ENCODE results near the gene TGFB1I1.
"Not testable (repeated sequence)": the region's sequence is repeated elsewhere in the genome, so short reads cannot be mapped to it uniquely, and the experiment has no call there.

TGFB1I1 gene

GRCh38 chr16:31471875-31472708 lies at the start of gene TGFB1I1:
TSS of gene TGFB1I1 (plus strand) at chr16:31472152. CDS start at chr16:31472189, 37 bp downstream.
- no peak for DNase-seq (ENCODE audit: low read depth in 2 of 2)

- DNase-seq (ENCODE audit: low read depth in 2 of 2) = no peak
Observed at GRCh38 chr16:31423241-31423640, 48.7 kb upstream of the TGFB1I1 start.

DNA sequence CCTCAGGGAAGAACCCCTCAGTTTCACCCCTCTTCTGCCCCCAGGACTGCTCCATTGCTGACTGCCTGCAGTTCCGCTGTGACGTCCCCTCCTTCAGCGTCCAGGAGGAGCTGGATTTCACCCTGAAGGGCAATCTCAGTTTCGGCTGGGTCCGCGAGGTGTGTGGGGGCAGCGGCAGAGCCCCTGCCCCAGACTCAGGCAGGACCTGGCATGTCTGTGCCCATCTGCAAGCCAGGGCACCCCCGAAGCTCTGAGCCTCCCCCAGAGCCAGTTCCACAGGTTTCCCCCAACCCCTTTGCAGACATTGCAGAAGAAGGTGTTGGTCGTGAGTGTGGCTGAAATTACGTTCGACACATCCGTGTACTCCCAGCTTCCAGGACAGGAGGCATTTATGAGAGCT lies 48.2 kb upstream of the TGFB1I1 start:
- DNase-seq (ENCODE audit: low read depth in 2 of 2) = no peak

DNA sequence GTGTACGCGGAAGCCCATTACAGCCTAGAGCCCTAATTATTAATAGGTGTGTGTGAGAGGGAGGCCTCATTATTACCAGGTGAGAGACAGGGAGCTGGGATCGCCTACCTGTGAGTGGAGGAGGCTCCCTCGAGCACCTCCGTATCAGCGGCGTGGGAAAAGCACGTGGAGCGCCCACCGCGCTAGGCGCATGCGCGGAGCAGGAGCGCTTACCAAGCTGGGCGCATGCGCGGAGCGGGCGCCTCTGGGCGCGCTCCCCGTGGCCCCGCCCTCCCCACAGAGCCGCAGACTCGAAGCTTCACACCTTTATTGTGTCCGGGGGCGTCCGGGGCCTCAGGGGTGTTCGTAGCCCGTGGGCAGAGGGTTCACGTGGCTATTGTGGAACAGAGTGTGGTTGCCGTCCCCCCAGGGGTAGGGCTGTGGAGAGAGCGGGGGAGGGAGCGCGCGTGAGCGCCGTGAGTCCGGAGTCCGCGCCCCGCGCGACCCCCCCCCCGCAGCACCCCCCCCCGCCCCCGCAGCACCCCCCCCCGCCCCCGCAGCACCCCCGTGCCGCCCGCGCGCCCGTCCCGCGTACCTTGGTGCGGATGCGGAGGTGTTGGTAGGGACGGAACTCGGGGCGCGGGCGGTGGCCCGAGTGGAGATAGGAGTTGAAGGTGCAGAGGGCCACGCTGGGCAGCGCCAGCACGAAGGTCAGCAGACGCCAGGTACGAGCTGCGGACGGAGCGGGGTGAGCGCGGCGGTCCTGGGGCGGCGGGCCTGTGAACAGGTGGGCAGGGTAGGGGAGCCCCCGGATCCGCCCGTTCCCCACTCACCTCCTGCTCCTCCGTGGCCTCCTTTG lies 44.3 kb upstream of the TGFB1I1 start:
- DNase-seq (ENCODE audit: low read depth in 2 of 2) = peak; percentile 43 to 47

GRCh38 chr16:31428279-31428597 lies 43.7 kb upstream of the TGFB1I1 start, which contains the start of gene COX6A2:
TSS of gene COX6A2 (minus strand) at chr16:31428360. CDS start at chr16:31428325, 35 bp downstream.
- no peak for DNase-seq (ENCODE audit: low read depth in 2 of 2)

DNA sequence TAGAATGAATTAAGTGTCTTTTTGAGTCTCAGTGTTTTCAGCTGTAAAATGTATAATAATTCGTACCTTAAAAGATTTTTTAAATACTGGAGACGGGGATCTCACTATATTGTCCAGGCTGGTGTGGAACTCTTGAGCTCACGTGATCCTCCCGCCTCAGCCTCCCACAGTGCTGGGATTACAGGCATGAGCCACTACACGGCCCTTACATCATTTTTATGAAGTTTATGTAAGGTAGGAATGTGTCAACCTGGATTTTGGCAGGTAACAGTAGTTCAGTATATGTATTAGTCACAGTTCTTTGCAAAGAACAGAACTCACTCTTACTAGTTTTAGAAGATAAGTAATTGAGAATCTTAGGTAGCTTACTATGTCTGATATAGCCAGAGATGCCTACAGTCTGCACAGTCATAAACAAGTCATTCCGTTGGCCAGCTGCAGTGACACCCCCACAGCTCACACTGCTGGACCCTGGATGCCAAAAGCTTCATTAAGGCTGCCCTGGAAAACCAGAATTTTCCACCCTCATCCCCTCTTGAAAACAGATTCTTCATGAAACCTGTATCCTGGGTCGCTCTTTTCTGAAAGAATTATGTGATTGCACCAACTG lies 43.2 kb upstream of the TGFB1I1 start:
- no peak for DNase-seq (ENCODE audit: low read depth in 2 of 2)

GRCh38 chr16:31429314-31429713 lies 42.6 kb upstream of the TGFB1I1 start:
- no peak for DNase-seq (ENCODE audit: low read depth in 2 of 2)

GRCh38 chr16:31429796-31430195 lies 42.2 kb upstream of the TGFB1I1 start:
- DNase-seq (ENCODE audit: low read depth in 2 of 2) = no peak

- DNase-seq (ENCODE audit: low read depth in 2 of 2) = no peak
Observed at GRCh38 chr16:31430380-31431052, 41.4 kb upstream of the TGFB1I1 start.

- DNase-seq (ENCODE audit: low read depth in 2 of 2) = no peak
Observed at GRCh38 chr16:31435341-31436220, 36.4 kb upstream of the TGFB1I1 start.

GRCh38 chr16:31436221-31437045 lies 35.5 kb upstream of the TGFB1I1 start:
- no peak for DNase-seq (ENCODE audit: low read depth in 2 of 2)

DNA sequence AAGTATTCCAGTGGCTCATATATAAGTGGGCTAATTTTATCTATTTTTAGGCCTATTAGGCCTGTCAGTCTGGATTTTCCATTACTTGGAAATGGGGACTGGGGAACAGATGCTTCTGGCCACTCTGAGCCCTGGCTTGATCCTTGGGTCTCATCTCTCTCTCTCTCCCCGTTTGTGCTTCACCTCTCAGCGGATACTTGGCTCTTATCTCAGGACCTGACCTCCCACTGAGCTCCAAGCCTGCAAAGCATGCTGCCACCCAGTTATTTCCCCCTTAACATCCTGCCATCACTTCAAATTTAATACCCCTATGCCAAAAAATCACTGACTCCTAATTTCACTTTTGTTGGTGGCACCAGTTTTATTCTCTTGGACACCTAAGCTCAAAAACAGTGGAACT lies 33.5 kb upstream of the TGFB1I1 start:
- no peak for DNase-seq (ENCODE audit: low read depth in 2 of 2)

DNA sequence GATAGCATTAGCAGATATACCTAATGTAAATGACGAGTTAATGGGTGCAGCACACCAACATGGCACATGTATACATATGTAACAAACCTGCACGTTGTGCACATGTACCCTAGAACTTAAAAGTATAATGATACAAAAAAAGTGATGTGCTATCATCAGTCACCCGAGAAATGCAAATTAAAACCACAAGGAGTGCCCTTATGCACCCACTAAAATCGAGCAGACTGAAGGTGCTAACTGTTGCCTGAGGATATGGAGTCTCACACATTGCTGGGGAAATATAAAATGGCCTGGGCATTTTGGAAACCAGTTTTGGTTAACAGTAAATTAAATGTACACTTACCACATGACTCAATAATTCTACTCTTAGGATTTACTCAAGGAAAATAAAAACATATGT lies 32.9 kb upstream of the TGFB1I1 start:
- not testable (repeated sequence) for DNase-seq (ENCODE audit: low read depth in 2 of 2)

DNA sequence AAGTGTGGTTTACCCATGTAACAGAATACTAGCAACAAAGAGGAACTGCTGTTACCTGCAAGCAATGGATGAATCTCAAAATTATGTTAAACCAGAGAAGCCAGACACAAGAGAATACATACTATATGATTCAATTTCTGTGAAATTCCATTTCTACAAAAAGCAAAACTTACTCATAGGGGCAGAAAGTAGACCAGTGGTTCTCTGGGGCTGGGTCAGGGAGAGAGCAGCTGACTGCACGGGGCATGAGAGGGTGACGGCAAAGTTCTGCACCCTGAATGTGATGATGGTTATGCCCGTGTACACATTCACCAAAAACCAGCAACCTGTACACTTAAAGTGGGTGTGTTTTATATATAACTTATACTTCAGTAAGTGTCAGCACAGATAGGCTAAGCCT lies 32.4 kb upstream of the TGFB1I1 start:
- no peak for DNase-seq (ENCODE audit: low read depth in 2 of 2)

GRCh38 chr16:31440516-31441184 lies 31.3 kb upstream of the TGFB1I1 start:
- no peak for DNase-seq (ENCODE audit: low read depth in 2 of 2)

DNA sequence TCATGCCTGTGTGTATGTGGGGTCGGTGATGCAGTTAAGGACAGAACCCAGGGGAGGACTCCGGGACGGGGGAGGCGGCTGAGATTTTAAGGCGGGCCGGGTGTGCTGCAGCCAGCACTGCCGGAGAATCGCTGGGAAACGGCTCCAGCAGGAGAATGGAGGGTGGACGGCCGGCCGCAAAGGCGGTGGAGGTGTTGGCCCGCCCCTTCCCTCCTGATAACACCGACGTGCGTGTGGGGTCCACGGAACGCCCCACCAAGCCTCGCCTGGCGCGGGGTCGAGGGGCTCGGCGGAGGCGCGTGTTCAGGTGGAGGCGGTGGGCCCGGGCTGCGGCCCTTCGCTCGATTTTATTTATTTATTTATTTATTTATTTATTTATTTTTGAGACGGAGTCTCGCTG lies 30.0 kb upstream of the TGFB1I1 start:
- no peak for DNase-seq (ENCODE audit: low read depth in 2 of 2)

DNA sequence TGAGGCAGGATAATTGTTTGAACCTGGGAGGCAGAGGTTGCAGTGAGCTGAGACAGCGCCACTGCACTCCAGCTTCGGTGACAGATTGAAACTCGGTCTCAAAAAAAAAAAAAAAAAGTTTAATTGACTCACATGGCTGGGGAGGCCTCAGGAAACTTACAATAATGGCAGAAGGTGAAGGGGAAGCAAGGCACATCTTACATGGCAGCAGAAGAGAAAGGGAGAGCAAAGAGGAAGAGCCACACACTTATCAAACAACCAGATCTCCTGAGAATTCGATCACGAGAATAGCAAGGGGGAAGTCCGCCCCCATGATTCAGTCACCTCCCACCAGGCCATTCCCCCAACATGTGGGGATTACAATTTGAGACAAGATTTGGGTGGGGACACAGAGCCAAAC lies 26.0 kb upstream of the TGFB1I1 start:
- not testable (repeated sequence) for DNase-seq (ENCODE audit: low read depth in 2 of 2)

GRCh38 chr16:31451201-31451600 lies 20.8 kb upstream of the TGFB1I1 start:
- DNase-seq (ENCODE audit: low read depth in 2 of 2) = no peak

DNA sequence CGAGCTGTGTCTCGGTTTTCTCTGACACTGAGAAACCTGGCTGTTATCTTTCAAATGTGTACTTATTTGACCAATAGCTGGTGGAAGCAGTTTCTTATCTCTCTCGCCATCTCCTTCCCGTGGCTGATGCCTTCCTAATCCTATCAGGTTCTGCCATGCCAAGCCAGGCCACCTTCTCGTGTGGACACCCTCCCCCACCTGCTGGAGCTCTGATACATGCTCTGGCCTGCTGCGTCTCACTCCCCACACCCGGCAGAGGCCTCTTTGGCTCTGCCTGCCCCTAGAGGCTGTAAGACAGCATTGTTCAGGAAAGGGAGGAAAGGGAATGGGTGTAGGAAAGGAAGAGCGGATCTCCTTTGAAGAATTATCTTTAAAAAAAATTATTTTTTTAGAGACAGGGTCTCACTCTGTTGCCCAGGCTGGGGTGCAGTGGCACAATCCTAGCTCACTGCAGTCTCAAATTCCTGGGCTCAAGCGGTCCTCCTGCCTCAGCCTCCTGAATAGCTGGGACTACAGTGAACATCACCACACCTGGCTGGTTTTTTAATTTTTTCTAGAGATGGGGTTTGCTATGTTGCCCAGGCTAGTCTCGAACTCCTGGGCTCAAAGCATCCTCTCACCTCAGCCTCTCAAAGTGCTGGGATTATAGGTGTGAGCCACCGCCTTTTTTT lies 20.1 kb upstream of the TGFB1I1 start:
- DNase-seq (ENCODE audit: low read depth in 2 of 2) = no peak

Data from stimulated activated CD8-positive, alpha-beta memory T cell treated with anti-CD3 and anti-CD28 coated beads, Interleukin-2, amount 100 ng/mL, for 48 hours (primary cell).